ENCODE data around the gene RPL37.
"Not testable (repeated sequence)": the region's sequence is repeated elsewhere in the genome, so short reads cannot be mapped to it uniquely, and the experiment has no call there.

RPL37 gene

GRCh38 chr5:40833712-40834229 is 1.3 kb downstream of the RPL37 start:
- DNase-seq, result no peak

DNA sequence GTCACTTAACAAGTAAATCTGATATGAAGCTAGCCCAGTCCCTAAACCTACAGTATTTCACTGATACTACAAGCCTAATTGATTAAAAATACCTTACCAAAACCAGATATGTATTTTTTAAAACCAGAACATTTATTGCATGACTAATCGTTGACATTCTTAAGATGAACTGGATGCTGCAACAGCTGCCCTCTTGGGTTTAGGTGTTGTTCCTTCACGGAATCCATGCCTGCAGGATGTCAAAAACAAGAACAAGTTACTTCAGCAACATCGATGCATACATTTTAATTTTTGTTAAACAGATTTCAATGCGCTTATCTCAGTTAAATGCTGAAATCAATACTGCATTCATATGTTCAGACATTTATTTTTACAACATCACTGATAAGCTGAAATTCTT is 2.7 kb downstream of the RPL37 start:
- DNase-seq, result no peak

GRCh38 chr5:40831346-40832210 is 3.4 kb downstream of the RPL37 start:
- DNase-seq, result peak; percentile 60

GRCh38 chr5:40829748-40830533 is 5.1 kb downstream of the RPL37 start:
- DNase-seq, result no peak

DNA sequence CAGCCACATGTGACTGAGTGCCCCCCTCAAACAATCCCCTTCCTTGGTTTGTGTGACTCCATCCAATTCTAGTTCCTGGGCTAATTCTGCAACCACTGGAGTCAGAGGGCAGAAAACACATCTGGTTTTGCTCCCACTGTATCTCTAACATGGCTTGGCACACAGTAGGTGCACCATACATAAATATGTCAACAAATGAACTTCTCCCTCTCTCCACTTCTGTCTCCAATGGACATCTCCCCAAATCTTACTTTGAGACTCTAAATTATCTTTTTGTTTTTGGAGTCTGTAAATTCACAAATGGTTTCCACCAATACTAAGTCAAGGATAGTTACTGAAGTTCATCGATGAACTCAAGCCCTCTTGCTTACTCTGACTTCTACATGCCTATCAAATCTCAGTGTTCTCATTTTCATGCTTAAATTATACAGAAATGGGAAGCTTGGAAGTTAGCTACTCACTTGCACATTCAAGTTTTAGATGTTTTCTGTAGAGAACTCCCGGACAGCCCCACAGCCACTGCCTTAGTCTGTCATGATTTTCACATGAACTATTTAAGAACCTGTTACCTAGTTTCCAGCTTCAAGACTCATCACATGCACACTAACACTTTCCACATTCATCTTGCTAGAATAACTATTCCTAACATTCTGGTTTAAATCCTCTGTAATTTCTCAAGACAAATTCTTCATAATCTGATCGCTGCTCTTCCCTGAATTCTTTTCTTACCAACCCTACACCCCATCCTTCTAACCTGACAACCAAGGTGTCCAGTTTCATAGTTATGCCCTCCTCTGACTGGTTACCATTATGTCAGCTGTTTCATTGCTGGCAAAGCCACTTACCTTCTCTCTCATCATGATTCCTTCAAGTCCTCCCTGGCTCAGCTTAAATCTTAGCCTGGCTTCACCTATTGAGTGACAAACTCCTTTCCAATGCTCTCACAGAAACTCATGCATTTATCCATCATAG is 6.0 kb downstream of the RPL37 start:
- DNase-seq, result no peak

- DNase-seq, result no peak
Measured at GRCh38 chr5:40828021-40828631, 6.9 kb downstream of the RPL37 start.

GRCh38 chr5:40827188-40827977 is 7.6 kb downstream of the RPL37 start:
- DNase-seq, result no peak

- no peak for DNase-seq
Measured at GRCh38 chr5:40826489-40827187, 8.4 kb downstream of the RPL37 start.

DNA sequence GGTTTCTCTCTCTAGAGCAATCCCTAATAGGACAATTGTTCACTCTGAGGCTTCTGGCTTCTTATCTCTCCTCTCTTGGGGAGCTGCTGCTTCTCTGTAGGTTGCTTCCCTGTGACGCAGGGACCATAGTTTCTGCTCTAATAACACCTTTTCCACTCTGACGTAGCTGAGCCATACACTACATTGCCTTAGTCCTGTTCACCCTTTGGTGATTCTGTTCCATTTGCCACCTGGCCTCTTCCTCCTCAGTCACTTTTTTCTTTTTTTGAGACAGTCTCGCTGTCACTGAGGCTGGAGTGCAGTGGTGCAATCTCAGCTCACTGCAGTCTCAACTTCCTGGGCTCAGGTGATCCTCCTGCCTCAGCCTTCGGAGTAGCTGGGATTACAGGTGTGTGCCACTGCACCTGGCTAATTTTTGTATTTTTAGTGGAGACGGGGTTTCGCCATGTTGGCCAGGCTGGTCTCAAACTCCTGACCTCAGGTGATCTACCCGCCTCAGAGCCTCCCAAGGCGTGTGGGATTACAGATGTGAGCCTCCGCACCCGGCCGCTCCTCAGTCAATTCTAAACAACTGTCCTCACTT is 9.5 kb downstream of the RPL37 start:
- not testable (repeated sequence) for DNase-seq

DNA sequence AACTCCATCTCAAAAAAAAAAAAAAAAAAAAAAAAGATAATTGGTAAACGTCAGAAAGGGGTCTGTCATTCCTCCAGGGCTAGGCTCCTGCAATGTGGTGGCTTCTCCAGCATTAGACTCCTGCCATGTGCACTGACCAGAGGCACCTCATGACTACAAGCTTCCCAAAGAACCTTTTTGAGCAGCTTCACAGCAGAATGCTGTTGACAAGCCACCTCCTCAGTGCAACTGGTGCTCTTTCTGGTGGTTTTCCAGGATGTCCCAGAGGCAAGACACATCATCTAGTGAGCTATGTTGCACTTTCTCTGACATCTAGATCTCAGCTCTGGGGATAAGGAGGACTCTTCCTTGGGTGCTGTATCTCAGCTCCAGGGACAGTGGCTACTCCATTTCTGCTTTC is 11.6 kb downstream of the RPL37 start:
- DNase-seq, result no peak

- peak; percentile 78 for DNase-seq
Measured at GRCh38 chr5:40813698-40814281, 21.2 kb downstream of the RPL37 start.

DNA sequence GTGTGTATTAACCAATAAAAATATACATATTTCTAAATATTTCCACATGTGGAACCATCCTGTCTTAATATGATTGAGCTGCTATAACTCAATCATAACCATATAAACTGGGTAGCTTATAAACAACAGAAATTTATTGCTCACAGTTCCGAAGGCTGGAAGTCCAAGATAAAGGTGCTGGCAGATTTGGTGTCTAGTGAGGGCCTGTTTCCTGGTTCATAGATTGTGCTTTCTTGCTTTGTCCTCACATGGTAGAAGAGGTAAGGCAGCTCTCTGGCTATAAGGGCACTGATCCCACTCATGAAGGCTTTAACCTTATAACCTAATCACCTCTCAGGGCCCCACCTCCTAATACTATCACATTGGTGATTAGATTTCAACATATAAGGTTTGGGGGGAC is 22.9 kb downstream of the RPL37 start:
- DNase-seq, result no peak

- DNase-seq, result no peak
Measured at GRCh38 chr5:40801771-40802562, 33.1 kb downstream of the RPL37 start.

DNA sequence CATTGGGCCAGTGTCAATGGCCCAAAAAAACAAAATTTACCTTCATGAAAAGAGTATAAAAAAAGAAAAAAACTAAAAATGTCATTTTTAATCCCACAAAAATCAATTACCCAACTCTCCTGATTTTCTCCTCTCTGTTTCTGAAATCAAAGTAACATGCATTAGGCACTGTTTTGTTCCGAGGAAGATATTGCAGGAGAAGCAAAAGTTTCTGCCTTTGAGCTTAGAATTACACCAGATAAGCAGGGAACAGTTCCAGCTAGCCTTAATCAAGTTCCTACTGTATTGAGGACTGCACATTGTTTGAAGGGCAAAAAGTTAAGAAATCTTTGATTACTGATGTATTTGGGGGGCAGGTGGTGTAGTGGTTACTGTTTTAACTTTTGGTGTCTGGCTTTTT is 35.8 kb downstream of the RPL37 start:
- no peak for DNase-seq

DNA sequence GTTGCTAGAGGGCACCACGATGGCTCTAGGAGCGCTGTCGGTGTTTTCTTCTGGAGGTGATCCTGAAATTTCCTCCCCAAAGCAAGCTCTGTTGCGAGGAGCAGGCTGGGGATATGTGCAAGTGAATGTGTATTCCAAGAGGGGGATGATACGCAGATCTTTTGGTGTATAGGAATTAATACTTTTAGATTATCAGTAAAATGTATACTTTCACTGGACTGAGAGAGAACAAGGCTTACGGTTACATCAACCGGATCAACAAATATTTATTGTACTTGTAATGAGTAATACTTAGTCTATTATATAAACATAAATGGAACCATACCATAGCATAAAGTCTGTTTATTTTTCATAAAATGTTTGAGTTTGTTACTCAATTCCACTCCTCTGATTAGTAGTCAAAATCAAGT is 36.2 kb downstream of the RPL37 start:
- DNase-seq, result no peak

DNA sequence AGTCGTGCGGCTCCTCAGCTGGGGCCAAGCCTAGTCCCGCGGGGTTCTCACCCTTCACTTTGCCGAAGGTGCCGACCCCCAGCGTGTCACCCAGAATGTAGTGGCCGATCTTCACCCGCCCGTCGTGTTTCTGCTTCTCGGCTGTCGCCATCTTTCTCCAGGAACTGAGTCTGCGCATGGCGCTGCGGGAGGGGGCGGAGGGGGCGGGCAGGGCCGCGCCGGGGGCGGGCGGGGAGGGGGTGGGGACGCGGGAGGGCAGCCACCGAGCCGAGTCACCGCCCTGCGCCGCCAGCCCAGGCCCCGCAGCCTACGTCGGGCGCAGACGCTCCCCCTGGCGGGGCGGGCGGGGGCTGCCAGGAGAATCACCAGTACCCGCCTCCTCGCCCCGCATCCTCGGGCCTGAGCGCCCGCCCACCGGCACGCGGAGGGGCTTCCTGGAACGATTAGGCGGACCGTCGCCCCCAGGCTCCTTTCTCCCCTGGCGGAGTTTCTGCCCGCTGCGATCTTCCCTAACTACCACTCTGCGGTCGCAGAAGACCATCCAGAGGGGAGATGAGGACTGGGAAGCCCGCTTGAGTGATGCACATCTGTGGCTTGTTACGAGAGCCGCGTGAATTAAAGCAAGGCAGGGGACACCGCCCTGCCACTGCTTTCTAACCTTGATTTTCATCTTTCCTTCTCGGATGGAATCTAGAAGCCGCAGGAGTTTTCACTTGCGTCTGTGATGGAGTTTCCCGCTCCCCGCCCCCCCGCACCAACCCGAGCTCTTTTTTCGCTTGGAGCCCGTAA is 36.8 kb downstream of the RPL37 start, which contains the start of gene PRKAA1:
PRKAA1 (minus strand) TSS at position 363 of the 789 bp plus-strand sequence; CDS start at position 178, 185 bp downstream.
- peak; percentile 90 for DNase-seq

DNA sequence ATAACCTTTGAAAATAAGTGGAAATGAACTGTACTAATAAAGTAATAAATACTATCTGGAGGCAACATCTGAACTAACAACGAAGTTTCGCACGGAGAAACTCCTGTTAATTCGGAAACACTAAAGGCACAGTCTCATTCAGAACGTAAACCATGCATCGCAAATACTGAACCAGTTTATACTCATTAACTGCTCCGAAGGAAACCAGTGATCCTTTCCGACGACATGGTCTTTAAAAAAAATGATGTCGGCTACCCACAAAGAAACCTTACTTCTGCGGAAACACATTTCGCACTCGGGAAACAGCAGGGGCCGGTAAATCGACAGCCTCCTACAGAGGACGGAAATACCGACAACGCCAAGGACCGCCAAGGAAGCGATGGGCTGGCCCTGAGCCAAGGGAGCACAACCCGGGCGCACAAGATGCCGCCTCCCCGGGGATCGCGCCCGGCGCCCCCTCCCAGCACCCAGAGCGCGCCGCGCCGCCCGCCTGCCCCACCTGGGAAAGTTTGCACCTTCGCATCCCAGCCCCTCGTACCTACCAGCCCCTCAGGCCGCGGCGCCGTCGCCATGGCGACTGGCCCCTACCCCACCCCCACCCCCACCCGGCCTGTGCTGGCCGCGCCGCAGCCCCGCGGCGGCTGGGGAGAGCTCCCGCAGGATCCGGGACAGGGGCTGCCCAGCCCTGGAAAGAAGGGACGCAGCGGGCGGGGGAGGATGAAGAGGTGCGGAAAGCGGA is 37.6 kb downstream of the RPL37 start:
- DNase-seq, result peak; percentile 78
